SU-DHL-6 (cell line): ENCODE data around the gene GRK6.

ENCODE experiments used
- H2AFZ ChIP-seq: fragments of 200-600 bp; sonication (generic); 2 replicates; pipeline ENCODE4 v1.6.1; 2014; ENCODE audit warnings: low read depth, mild to moderate bottlenecking, moderate library complexity, mixed read lengths, antibody characterized with exemption, low read length; ENCODE audit not compliant: severe bottlenecking
- H3F3A ChIP-seq: fragments of 200-600 bp; shearing (Covaris generic); 2 replicates; pipeline ENCODE4 v1.6.0; 2016; ENCODE audit warnings: antibody characterized with exemption, mild to moderate bottlenecking; ENCODE audit not compliant: insufficient read depth
- H3K27ac ChIP-seq: fragments of 200-600 bp; sonication (generic); 2 replicates; pipeline ENCODE4 v1.5.1; 2016; ENCODE audit warnings: low read depth, mild to moderate bottlenecking, low read length, moderate library complexity, mixed read lengths
- H3K27me3 ChIP-seq: fragments of 200-600 bp; sonication (generic), shearing (Covaris generic); 2 replicates; pipeline ENCODE4 v1.6.0; 2014; ENCODE audit warnings: mild to moderate bottlenecking, low read length
- H3K36me3 ChIP-seq: fragments of 200-600 bp; sonication (generic); 2 replicates; pipeline ENCODE4 v1.6.1; 2014; ENCODE audit warnings: mild to moderate bottlenecking, low read length, mixed read lengths
- H3K4me2 ChIP-seq: fragments of 300-600, 200-600 bp; shearing (Covaris generic), sonication (generic); 2 replicates; pipeline ENCODE4 v1.6.0; 2014; ENCODE audit warnings: low read length, low read depth, mild to moderate bottlenecking; ENCODE audit not compliant: poor library complexity, severe bottlenecking
- H3K4me3 ChIP-seq: fragments of 200-600 bp; sonication (generic); 2 replicates; pipeline ENCODE4 v1.5.1; 2014; ENCODE audit warnings: antibody characterized with exemption, low read length, mild to moderate bottlenecking, mixed read lengths; ENCODE audit not compliant: insufficient read depth, poor library complexity, severe bottlenecking
- H3K79me2 ChIP-seq: fragments of 200-600 bp; sonication (generic); 2 replicates; pipeline ENCODE4 v1.6.1; 2014; ENCODE audit warnings: mild to moderate bottlenecking, low read length, moderate library complexity; ENCODE audit not compliant: insufficient read depth
- H3K9ac ChIP-seq: fragments of 200-600 bp; sonication (generic); 2 replicates; pipeline ENCODE4 v1.7.0; 2014; ENCODE audit warnings: mild to moderate bottlenecking, low read length
- H3K9me2 ChIP-seq: fragments of 200-600 bp; sonication (generic); replicated peaks from 2 replicates; pipeline ENCODE4 v1.6.1; 2014; ENCODE audit warnings: low read length; ENCODE audit not compliant: insufficient read depth
- H3K9me3 ChIP-seq: fragments of 200-600 bp; sonication (generic); 2 replicates; pipeline ENCODE4 v1.6.1; 2014; ENCODE audit warnings: low read length, mixed read lengths; ENCODE audit not compliant: insufficient read depth
- H4K20me1 ChIP-seq: fragments of 200-600 bp; sonication (generic); 2 replicates; pipeline ENCODE4 v1.6.1; 2014; ENCODE audit warnings: low read depth, mild to moderate bottlenecking, antibody characterized with exemption, low read length, moderate library complexity, mixed read lengths
- EZH2phosphoT487 ChIP-seq: fragments of 200-600 bp; sonication (generic), shearing (Covaris generic); conservative IDR thresholded peaks from 2 replicates; pipeline ENCODE4 v1.6.1; 2018; ENCODE audit warnings: mild to moderate bottlenecking, antibody characterized with exemption, low read length, moderate library complexity, mixed read lengths
- TF ChIP-seq, protein P1 (sequence below): fragments of 200-600 bp; sonication (generic); IDR thresholded peaks from one replicate; pipeline ENCODE4 v1.5.1; 2017; ENCODE audit warnings: antibody characterized with exemption, mild to moderate bottlenecking, low read length, moderate library complexity; ENCODE audit not compliant: insufficient read depth, poor library complexity, severe bottlenecking

Gene GRK6

DNA sequence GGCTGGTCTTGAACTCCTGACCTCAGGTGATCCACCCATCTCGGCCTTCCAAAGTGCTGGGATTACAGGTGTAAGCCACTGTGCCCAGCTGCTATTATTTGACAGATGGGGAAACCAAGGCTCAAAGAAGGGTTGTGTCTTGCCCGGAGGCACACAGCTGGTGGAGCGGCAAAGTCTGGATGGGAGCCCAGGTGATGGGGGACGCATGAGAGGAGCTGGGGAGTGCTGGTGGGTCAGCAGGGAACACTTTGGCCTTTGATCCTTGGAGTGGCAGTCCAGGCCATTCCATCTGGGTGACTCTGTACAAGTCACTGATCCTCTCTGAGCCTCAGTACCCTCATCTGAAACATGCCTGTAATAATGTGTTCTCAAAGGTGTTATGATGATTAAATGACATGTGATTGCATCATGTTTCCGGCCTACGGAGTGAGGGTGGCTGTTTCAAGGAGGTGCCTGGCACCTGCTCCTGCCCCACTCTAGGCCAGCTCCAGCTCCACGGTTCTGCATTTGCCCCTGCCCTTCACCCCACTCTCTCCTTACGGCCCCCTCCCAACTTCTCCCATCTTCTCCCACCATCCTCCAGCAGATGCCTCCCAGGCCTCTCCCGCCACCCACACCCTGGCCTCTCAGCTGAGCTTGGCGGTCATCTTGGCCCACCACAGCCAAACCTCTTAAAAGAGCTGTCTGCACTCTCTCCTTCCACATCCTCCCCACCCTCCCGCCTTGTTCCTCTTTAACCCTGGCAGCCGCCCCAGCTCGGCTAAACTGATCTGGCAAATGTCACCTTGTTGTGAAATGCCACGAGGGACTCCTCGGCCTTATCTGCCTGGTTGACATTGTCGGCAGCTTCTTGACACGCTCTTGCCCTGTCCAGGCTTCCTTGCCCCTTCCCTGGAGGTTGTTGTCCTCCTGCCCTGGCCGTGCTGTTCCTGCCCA, 52.5 kb downstream of the GRK6 start:
- H3K79me2 ChIP-seq = no peaks in the 10 kb centered on the region
- peak overlapping the region; percentile 14; the same call in 1 of the 2 replicates for H3K9ac ChIP-seq
- no peaks in the 10 kb centered on the region for H3K27me3 ChIP-seq
- H3K9me2 ChIP-seq = no peaks in the 10 kb centered on the region
- H4K20me1 ChIP-seq = no peaks in the 10 kb centered on the region
- H3K4me2 ChIP-seq = no peak overlapping the region
- H3F3A ChIP-seq = no peaks in the 10 kb centered on the region; the same call in 1 of the 2 replicates
- no peaks in the 10 kb centered on the region for H3K9me3 ChIP-seq
- no peak overlapping the region for H2AFZ ChIP-seq
- H3K27ac ChIP-seq = peak overlapping the region; percentile 50
- no peak for TF ChIP-seq EZH2phosphoT487
- TF ChIP-seq, protein P1, sequence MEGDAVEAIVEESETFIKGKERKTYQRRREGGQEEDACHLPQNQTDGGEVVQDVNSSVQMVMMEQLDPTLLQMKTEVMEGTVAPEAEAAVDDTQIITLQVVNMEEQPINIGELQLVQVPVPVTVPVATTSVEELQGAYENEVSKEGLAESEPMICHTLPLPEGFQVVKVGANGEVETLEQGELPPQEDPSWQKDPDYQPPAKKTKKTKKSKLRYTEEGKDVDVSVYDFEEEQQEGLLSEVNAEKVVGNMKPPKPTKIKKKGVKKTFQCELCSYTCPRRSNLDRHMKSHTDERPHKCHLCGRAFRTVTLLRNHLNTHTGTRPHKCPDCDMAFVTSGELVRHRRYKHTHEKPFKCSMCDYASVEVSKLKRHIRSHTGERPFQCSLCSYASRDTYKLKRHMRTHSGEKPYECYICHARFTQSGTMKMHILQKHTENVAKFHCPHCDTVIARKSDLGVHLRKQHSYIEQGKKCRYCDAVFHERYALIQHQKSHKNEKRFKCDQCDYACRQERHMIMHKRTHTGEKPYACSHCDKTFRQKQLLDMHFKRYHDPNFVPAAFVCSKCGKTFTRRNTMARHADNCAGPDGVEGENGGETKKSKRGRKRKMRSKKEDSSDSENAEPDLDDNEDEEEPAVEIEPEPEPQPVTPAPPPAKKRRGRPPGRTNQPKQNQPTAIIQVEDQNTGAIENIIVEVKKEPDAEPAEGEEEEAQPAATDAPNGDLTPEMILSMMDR = no peak
- no peak overlapping the region for H3K4me3 ChIP-seq
- H3K36me3 ChIP-seq = no peaks in the 10 kb centered on the region

DNA sequence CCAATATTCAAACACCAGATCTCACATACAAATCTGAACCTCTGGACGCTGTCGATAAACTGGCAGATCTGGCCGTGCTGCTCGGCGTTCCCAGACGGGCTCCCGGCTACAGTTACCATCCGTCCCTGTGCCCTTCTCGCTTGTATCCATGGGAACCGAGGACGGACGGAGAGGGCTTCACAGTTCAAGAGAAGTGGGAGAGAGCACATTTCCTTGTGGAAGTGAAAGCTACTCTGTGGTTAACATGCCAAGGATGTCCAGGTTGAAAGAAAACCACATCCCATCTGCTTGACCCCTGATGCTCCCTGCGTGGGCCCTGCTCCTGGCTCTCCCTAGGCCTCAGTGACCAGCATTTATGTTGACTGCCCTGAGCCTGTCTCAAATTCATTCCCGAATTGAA, 53.3 kb downstream of the GRK6 start:
- Histone ChIP-seq H3K79me2 (no peaks in the 10 kb centered on the region), H2AFZ (no peak overlapping the region), H3K9me3 (no peaks in the 10 kb centered on the region), H3K4me3 (no peak overlapping the region), H3K27me3 (no peaks in the 10 kb centered on the region), H3K9ac (no peak overlapping the region), H3K9me2 (no peaks in the 10 kb centered on the region), H4K20me1 (no peaks in the 10 kb centered on the region), H3K36me3 (no peaks in the 10 kb centered on the region), H3K4me2 (no peak overlapping the region), H3F3A (no peaks in the 10 kb centered on the region; the same call in 1 of the 2 replicates), H3K27ac (no peak overlapping the region)
- no peak for TF ChIP-seq EZH2phosphoT487
- TF ChIP-seq, protein P1 = no peak

DNA sequence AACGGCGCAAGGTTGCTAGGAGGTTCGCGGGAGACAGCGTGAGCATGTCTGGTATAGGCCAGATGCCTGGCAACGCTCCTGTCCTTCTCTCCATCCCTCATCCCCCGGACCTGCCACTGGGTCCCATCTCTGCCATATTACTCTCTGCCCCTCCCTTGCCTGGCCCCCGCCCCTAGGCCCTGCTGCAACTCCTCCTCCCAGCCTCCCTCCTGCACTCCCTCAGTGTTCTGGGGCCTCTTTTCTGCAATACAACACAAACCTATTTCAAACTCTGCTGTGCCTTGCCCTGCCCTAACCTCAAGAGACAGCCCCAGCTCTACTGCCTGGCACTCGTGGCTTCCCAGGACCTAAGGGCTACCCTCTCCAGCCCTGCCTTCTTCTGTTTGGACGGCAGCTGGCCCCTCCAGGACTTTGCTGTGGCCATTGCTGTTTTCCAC, 55.9 kb downstream of the GRK6 start:
- H4K20me1 ChIP-seq = no peaks in the 10 kb centered on the region
- H3K4me3 ChIP-seq = no peak overlapping the region
- H3K36me3 ChIP-seq = no peaks in the 10 kb centered on the region
- no peak overlapping the region for H3K9ac ChIP-seq
- H3K79me2 ChIP-seq = no peaks in the 10 kb centered on the region
- H3K27ac ChIP-seq = no peak overlapping the region
- no peaks in the 10 kb centered on the region for H3K27me3 ChIP-seq
- TF ChIP-seq EZH2phosphoT487 = no peak
- TF ChIP-seq, protein P1 = no peak
- H3K4me2 ChIP-seq = no peak overlapping the region
- H2AFZ ChIP-seq = no peak overlapping the region
- no peaks in the 10 kb centered on the region for H3K9me3 ChIP-seq
- H3F3A ChIP-seq = no peaks in the 10 kb centered on the region
- no peaks in the 10 kb centered on the region for H3K9me2 ChIP-seq
